Measurements from ENCODE around the gene HABP4.

The HABP4 gene

DNA sequence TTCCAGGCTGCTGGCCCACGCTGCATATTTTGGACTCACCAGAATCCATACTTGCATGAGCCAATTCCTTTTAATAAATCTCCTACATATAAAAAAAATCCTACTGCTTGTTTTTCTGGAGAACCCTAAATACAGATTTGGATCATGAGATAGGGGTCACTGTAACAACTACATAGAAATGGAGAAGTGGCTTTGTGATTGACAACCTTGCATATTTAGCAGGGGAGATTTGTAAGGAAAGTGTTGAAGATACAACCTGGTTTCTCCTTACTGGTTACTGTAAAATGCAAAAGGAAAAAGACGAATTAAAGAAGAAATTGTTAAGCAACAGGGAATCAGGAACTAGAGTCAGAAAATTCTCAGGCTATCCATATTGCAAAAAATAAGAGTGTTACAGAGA, 74.8 kb downstream of the HABP4 start:
- DNase-seq, result no peak

DNA sequence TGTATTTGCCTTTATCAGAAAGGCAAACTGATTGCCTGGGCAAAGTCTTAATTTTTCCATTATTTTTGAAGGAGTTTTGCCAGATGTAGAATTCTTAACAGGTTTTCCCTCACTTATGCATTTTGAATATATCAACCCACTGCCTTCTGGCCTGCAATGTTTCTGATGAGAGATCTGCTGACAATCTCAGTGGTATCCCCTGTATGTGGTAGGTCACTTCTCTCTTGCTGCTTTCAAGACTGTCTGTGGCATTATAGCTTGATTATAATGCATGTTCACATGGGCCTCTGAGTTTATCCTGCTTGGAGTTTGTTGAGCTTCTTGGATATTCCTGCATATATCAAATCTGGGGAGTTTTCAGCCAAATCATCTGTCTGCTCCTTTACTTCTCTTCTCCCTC, 82.2 kb downstream of the HABP4 start:
- no peak for DNase-seq

DNA sequence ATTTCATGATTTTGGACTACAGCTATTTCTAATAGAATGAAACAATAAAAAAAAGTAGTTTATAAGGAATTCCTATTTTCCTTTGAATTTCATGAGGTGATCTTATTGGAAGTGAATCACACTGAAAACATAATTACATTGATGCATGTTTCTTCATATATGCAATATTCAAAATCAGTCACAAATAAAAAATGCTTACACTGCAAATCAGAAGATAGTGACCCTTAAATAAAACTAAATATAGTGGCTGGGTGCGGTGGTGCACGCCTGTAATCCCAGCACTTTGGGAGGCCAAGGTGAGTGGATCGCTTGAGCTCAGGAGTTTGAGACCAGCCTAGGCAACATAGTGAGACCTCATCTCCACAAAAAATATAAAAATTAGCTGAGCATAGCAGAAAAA, 90.1 kb downstream of the HABP4 start:
- no peak for DNase-seq

Data from NCI-H526 treated with DMSO at 0.1 percent for 48 hours (cell line).